GM21737 (cell line): ENCODE results near the gene NAB1.
A peak's percentile ranks its signal among the peaks of the same experiment; 100 is the strongest.

Source experiments
- ATAC-seq: cut with Tn5 transposase; IDR thresholded peaks from one replicate; pipeline ENCODE4 v1.9.1; 2021; ENCODE audit warnings: mild to moderate bottlenecking, moderate library complexity; ENCODE audit not compliant: unreplicated experiment

Gene NAB1

GRCh38 chr2:190636361-190636760 lies 12.5 kb upstream of the NAB1 start:
- ATAC-seq, result no peak

GRCh38 chr2:190637281-190637734 lies 11.6 kb upstream of the NAB1 start:
- no peak for ATAC-seq

DNA sequence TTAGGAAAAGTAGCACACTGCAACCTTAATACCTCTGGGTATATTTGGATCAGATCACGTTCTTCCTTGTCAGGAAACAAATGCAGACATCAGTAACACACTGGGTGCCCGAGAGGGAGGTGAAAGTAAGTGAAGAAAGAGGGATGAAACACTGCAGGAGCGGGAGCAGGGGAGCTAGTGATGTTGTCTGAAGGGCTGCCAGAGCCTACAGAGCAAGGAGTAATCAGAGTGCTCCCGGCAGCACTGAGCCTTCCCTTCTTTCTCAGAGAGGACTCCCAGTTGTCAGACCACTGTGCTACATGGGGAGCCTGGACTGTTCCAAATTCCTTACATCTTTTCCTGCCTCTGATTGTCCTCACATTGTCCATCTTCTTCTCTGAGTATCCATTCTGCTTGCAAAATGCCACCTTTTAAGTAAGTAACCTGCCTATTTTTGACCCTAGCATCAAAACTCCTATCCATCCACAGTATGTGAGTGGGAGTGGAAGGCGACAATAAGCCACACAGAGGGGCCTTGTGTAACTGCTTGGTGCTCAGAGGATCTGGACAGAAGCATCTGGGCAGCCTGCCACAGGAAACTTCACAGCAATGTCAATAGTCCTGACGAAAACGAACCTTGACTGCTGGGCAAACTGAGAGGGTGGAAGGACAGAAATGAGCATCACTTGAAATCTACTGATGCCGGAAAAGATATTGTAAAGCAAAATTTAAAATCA lies 10.8 kb upstream of the NAB1 start:
- ATAC-seq, result no peak

- ATAC-seq, result no peak
These were observed 8.8 kb upstream of the NAB1 start for GRCh38 chr2:190640117-190640516.

- no peak for ATAC-seq
These were observed 7.4 kb upstream of the NAB1 start for GRCh38 chr2:190641469-190641868.

GRCh38 chr2:190646780-190647522 lies 1.9 kb upstream of the NAB1 start:
- no peak for ATAC-seq

- peak; percentile 64 for ATAC-seq
These were observed 421 bp upstream of the NAB1 start for GRCh38 chr2:190648289-190649034.

DNA sequence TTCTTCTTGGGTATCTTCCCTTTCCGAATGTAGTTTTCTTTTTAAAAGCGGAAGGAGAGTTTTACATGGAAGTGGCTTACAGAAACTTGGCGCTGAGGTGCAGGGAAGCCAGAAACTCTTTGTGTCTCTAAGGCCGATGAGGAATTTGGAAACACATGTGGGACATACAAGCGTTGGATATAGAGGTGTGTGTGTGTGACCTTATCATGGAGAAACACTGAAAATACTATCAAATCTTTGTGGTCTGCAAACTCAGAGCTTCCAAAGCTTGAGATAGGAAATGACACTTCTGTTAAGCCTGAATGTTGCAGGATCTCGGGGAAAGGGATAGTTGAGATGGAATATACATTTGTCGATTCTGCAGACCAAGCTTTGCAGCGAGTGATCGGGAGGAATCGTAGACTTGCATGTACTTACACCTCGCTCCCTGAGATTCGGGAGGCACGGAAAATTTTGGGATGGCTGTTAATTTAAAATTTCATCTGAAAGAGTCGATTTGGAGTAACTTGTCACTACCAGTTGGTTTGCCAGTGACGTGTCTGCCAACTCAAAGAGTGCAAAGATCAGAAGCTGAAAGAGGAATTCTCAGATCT lies 1.0 kb downstream of the NAB1 start:
- ATAC-seq, result no peak

- ATAC-seq, result no peak
These were observed 2.5 kb downstream of the NAB1 start for GRCh38 chr2:190651413-190651812.

GRCh38 chr2:190653231-190653630 lies 4.3 kb downstream of the NAB1 start:
- ATAC-seq, result no peak

DNA sequence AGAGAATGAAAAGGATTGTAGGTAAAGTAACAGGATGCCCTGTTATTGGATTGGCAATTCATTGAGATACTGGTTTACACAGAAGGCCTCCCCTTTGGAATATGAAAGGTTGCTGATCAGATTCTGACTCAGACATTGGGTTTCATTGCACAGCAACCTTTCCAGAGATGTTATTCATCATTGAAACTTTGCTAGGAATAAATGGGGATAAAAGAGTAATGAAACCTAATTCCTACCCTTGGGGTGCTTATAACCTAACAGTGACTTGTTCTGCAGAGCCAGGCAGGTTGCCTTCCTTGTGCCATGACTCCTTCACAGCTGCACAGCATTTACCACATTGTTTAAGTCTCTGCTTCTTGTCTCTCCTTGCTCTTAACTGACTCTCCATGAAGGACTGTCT lies 5.0 kb downstream of the NAB1 start:
- no peak for ATAC-seq

GRCh38 chr2:190655113-190655512 lies 6.2 kb downstream of the NAB1 start:
- ATAC-seq, result no peak

DNA sequence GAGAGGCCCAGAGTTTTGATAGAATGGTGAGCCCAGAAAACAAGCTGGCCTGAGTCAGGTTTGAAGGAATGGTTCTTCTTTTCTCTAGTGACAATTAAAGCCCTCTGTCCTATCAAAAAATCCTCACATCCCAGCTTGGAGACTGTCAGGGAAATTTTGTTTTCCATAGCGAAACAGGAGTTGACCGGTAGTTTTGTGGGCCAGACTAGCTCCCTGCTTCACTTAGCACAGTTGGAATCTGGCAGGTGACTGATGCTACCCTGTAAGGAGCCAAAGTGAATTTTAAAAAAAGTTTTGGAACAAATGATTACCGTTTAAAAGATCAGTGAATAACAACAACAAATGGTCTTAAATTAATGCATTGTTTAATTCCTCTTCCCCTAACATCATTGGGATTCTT lies 6.7 kb downstream of the NAB1 start:
- no peak for ATAC-seq

GRCh38 chr2:190656301-190656700 lies 7.4 kb downstream of the NAB1 start:
- no peak for ATAC-seq

DNA sequence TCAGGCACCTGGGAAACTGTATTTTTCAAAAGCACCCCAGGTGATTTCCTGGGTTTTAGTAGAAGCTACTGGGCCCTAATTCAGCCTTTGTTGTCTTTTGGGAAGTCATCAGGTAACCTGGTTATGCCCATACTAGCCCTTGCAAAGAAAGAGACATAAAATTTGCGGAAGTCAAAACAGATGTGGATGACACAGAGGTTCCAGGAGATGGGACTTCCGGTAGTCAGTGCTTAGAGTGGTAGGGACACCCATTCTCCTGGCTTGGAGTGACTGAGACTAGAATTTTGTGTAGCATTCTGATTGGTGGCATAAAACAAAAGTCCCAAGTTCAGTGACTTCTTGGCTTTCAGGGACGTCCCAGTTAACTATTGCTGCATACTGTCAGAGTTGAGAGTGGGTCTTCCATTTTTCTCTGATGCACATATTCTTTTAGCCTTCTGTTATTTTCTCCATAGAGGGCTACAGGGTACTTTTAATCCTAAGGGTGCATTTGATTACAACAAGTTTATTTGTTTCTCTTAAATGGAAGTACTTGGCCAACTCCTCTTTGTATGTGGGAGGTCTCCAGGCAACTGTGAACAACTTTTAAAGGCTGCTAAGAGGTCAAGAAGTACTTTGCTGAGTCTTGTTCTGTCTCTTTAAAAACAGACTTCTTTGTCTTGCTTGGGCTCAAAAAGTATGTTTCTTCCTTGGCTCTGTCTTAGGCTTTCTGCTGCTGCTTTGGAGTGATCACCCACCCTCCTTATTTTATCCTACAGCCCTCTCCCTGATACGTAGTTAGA lies 8.8 kb downstream of the NAB1 start:
- ATAC-seq, result no peak

DNA sequence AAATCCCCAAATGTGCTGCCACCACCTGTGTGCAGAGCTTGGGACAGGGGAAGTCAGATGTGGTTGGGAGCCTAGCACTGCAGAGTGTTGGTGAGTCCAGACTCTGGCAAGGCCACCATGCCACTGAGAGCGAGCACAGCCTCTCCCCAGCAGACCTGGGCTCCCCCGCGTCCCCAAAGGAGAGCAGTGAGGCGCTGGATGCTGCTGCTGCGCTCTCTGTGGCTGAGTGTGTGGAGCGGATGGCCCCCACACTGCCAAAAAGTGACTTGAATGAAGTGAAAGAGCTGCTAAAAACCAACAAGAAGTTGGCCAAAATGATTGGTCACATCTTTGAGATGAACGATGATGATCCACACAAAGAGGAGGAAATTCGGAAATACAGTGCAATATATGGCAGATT lies 10.7 kb downstream of the NAB1 start:
- ATAC-seq, result no peak

DNA sequence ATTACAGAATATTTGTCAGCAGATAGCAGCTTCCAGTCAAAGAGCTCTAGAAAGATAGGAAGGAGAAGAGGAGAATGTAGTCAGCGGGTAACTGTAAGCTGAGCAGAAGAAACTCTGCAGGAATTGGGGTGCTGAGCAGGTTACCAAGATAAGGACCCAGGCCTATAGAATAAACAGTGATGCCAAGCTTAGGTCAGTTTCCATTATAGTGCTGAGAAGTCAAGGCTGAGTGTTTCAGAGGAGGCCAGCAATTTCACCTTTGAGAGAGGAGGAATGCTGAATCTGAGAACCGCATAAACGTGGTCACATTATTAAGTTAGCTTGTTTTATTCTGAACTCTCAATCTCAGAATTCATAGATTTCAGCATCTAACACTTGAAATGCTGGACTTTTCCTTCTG lies 13.9 kb downstream of the NAB1 start:
- no peak for ATAC-seq

DNA sequence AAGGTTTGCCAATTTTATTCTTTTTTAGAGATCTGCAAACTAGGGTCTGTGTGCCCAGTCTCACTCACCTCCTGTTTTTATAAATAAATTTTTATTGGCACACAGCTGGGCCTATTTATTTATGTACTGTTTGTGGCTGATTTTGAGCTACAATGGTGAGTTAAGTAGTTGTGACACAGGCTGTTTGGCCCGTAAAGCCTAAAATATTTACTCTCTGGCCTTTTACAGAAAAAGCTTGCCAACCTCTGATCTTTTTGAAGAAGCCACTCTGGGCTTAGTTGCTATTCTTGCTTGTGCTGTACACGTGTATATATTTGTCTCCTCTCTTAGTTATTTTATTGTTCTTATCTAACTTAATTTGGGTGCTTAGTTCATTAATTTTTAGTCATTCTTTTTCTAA lies 14.5 kb downstream of the NAB1 start:
- ATAC-seq, result no peak

- no peak for ATAC-seq
These were observed 15.0 kb downstream of the NAB1 start for GRCh38 chr2:190663839-190664238.

DNA sequence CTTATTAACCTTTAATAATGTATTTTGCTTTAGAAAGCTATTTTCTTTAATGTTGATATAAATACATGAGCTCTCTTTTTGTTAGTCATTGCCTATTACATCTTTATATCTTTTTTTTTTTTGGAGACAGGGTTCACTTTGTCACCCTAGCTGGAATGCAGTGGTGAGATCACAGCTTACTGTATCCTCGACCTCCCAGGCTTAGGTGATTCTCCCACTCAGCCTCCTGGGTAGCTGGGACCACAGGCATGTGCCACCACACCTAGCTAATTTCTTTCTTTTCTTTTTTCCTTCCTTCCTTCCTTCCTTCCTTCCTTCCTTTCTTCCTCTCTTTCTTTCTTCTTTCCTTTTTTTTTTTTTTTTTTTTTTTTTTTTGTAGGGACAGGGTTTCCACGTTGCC lies 15.4 kb downstream of the NAB1 start:
- ATAC-seq, result no peak

DNA sequence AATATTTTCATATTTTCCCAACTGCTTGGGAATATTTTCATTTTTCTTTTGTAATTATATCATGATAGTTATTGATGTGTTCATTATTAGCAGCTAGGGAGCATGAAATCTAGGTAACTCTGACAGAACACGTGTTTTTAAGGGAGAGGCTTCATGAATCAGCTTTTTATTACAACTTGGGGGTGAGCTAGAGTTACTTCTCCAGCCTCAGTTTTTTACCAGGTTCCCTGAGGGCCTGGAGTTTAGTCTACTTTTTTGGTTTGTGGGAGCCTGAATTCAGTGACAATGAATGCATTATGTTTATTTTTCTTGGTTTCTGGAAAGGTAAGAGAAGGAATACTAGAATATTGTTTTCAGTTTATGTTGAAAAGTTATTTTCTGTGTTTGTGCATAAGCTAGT lies 18.0 kb downstream of the NAB1 start:
- no peak for ATAC-seq
